HL-60 (cell line): ENCODE results near the gene DNM3.

Source experiments
- CTCF ChIP-seq: IDR thresholded peaks from one replicate; pipeline ENCODE4 v1.5.1; 2011; ENCODE audit warnings: low read length, control low read depth, inconsistent platforms; ENCODE audit not compliant: insufficient read depth
- GABPA ChIP-seq: IDR thresholded peaks from 2 replicates; pipeline ENCODE4 v1.6.1; 2012; ENCODE audit warnings: low read depth
- POLR2AphosphoS5 ChIP-seq: IDR thresholded peaks from 2 replicates; pipeline ENCODE4 v1.6.1; 2012; ENCODE audit warnings: low read depth
- TF ChIP-seq, protein P1 (sequence below): IDR thresholded peaks from 2 replicates; pipeline ENCODE4 v1.6.1; 2012; ENCODE audit warnings: low read depth; ENCODE audit not compliant: insufficient replicate concordance

- TF ChIP-seq CTCF (no peak), POLR2AphosphoS5 (no peak), GABPA (no peak)
- TF ChIP-seq, protein P1, sequence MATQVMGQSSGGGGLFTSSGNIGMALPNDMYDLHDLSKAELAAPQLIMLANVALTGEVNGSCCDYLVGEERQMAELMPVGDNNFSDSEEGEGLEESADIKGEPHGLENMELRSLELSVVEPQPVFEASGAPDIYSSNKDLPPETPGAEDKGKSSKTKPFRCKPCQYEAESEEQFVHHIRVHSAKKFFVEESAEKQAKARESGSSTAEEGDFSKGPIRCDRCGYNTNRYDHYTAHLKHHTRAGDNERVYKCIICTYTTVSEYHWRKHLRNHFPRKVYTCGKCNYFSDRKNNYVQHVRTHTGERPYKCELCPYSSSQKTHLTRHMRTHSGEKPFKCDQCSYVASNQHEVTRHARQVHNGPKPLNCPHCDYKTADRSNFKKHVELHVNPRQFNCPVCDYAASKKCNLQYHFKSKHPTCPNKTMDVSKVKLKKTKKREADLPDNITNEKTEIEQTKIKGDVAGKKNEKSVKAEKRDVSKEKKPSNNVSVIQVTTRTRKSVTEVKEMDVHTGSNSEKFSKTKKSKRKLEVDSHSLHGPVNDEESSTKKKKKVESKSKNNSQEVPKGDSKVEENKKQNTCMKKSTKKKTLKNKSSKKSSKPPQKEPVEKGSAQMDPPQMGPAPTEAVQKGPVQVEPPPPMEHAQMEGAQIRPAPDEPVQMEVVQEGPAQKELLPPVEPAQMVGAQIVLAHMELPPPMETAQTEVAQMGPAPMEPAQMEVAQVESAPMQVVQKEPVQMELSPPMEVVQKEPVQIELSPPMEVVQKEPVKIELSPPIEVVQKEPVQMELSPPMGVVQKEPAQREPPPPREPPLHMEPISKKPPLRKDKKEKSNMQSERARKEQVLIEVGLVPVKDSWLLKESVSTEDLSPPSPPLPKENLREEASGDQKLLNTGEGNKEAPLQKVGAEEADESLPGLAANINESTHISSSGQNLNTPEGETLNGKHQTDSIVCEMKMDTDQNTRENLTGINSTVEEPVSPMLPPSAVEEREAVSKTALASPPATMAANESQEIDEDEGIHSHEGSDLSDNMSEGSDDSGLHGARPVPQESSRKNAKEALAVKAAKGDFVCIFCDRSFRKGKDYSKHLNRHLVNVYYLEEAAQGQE: no peak
Observed at GRCh38 chr1:172401892-172402291, 560.6 kb downstream of the DNM3 start.
